Fibroblast of villous mesenchyme (primary cell): ENCODE measurements around the gene SLC12A1. TPM values are rescaled to one million over a fixed set of nuclear protein-coding genes. Genes with fewer than 3 reads are reported as not detected.

ENCODE experiments used
- DNase-seq: peaks from one replicate; pipeline ENCODE4 v3.0.0-alpha.2; 2010; ENCODE audit warnings: low read depth
- H3K4me3 ChIP-seq: 2 replicates; pipeline ENCODE4 v1.5.1; 2011; ENCODE audit warnings: low read depth, mild to moderate bottlenecking, low read length
- total RNA-seq: library from RNA; depleted of rRNA; stranded (reverse); fragments of >200 nt; gene quantifications from 2 replicates; pipeline ENCODE4 v1.2.3, GENCODE V29; 2012
- TF ChIP-seq, protein P1 (sequence below): IDR thresholded peaks from 2 replicates; pipeline ENCODE4 v1.5.1; 2012; ENCODE audit warnings: low read depth, mild to moderate bottlenecking, low read length; ENCODE audit not compliant: insufficient read depth

The SLC12A1 gene
- total RNA-seq, 1 donor: not detected

DNA sequence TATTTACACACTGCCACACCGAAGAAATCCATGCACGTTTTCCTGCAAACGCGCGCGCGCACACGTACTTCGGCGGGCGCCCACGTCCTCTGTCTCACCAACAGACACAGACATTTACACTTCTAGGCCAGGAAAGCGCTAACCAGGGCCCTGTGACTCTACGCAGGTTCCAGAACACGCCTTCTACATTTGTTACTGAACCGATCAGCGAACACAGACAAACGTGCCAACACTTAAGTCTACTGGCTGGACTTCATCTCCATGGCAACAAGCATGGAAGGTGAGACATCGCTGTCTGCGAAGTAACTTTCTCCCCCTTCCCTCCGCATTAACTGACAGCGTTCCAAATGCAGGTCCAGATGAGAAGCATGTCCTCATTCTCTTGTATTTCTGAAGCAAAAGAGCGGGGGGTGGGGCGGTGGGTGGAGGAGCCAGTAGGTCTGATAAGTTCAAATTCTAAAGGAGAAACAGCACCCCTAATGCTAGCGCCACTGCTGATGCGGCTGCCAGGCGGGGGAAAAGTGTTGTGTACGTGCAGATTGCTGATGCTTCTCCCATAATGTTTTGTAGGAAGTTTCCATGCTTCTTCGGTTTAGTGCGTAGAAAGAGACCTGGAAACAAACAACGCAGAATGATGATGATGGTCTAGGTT is 14.4 kb upstream of the SLC12A1 start, which contains the start of gene CTXN2:
TSS of gene CTXN2 (plus strand) at position 92 of the 652 bp plus-strand sequence. CDS start 9,636 bp downstream, outside the sequence.
- no peak within 1 kb of the TSS for H3K4me3 ChIP-seq
- DNase-seq: no peak
- TF ChIP-seq, protein P1, sequence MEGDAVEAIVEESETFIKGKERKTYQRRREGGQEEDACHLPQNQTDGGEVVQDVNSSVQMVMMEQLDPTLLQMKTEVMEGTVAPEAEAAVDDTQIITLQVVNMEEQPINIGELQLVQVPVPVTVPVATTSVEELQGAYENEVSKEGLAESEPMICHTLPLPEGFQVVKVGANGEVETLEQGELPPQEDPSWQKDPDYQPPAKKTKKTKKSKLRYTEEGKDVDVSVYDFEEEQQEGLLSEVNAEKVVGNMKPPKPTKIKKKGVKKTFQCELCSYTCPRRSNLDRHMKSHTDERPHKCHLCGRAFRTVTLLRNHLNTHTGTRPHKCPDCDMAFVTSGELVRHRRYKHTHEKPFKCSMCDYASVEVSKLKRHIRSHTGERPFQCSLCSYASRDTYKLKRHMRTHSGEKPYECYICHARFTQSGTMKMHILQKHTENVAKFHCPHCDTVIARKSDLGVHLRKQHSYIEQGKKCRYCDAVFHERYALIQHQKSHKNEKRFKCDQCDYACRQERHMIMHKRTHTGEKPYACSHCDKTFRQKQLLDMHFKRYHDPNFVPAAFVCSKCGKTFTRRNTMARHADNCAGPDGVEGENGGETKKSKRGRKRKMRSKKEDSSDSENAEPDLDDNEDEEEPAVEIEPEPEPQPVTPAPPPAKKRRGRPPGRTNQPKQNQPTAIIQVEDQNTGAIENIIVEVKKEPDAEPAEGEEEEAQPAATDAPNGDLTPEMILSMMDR: no peak

DNA sequence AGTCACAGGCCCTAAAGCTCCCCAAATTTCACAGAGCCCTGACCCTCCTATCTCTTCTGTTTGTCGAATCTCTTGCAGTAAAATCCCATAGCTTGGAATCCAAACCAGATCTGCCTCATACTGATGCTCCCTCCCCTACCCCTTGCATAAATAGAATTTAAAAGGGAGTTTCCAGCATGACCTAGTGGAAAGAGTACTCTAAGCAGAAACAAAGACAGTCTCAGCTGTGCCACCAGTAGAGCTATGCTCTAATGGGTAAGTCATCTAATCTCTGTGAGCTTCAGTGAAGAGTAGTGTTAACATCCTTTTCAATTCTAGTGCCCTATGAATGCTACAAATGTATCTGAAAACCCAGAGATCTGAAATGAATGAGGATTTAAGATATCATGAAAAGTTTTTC is 4.0 kb upstream of the SLC12A1 start:
- H3K4me3 ChIP-seq: no peak overlapping the region
- TF ChIP-seq, protein P1: no peak
- DNase-seq: no peak

DNA sequence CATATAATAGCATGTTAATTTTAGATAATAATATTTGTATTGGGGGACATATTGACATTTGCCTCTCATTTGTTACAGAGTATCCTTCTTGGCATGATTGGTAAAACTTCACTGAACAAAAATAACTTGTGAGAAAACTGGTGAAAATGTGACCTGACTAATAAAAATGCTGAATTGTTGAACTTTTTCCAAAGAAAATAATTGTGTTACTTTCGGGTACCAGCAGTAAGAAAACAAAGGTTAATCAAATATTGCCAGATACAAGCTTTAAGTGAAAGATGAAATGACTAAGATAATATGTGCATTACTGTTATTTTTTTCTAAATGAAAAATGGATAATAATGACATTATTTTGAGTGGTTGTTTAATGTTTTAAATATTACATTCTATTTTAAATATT is 15.2 kb downstream of the SLC12A1 start:
- no peak overlapping the region for H3K4me3 ChIP-seq
- no peak for DNase-seq
- TF ChIP-seq, protein P1: no peak

DNA sequence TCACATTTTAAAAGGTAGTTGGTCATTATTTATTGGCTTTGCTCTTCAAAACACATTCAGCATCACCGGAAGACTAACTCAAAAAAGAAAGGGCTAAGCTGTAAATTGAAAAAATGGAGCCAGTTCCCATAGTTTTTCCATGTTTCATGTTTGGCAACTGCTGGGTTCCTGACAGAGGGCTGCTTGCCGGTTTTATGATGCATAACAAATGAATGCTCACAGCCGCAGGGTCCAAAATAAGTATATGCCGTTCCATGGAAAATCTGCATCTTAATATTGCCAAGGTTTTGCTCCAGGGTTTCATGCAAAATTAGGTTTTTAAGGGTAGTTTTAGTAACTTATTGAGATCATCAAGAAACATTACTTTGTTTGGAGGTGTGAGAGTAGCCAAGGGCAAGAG is 15.8 kb downstream of the SLC12A1 start:
- no peak overlapping the region for H3K4me3 ChIP-seq
- no peak for DNase-seq
- TF ChIP-seq, protein P1: no peak

DNA sequence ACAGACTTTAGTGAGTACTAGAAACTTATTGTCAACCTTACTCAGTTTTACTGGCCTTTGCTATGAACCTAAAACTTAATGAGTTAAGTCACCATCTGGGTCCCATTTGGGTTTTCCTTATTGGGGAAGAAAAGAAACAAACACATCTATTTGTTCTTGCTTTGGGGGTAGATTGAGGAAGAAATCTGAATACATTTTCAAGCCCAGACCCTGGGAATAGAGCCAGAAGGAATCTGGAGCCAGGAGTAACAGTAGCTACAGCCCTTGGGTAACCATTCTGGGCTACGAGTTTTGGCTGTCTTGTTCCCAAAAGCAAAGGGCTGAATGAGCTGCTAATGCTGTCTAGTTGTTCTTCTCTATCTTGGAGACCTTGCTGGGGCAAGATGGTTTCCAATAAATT is 16.5 kb downstream of the SLC12A1 start:
- DNase-seq: no peak
- no peak overlapping the region for H3K4me3 ChIP-seq
- TF ChIP-seq, protein P1: no peak

DNA sequence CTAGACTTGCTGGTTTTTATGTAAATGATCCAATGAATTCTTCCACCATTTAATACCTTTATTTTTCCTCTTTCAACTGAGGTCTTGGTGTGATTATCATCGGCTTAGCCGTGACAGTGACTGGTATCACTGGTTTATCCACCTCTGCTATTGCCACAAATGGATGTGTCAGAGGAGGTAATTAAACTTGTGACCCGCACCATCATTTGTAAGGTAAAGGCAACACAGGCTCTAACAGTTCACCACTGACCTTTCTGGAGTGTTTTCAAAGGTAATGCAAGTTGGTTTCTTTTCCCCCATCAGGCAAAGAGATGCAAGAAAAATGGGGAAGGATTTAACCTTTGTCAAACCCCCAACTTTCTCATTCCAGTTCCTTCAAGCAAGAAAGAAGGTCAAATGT is 19.7 kb downstream of the SLC12A1 start:
- DNase-seq: no peak
- TF ChIP-seq, protein P1: no peak
- no peak overlapping the region for H3K4me3 ChIP-seq

DNA sequence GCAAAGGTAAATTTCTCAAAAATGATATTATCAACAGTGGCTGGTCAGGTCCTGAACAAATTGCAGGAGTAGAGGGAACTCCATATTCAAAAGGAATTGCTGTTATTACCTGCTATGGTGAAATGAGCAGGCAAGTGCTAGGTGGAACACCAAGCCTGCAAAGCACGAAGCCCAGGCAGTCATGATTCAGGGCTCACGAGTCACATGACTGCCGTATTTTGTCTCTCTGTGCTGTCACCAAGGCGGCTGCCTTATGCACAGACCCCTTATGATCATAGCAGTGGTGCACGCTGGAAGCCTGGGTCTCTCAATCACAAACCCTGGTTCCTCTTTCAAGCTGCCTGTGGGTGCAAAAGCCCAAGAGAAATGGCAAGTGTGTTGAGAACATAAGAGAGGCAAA is 24.4 kb downstream of the SLC12A1 start:
- no peak for DNase-seq
- TF ChIP-seq, protein P1: no peak
- no peak overlapping the region for H3K4me3 ChIP-seq
